Central memory CD8-positive, alpha-beta T cell (primary cell): ENCODE data around the gene CFDP1.

ENCODE experiments used
- ATAC-seq: fragments of 150-1000 bp; cut with Tn5 transposase; replicated peaks from 2 replicates; pipeline ENCODE4 v1.10.0; 2022; ENCODE audit warnings: mild to moderate bottlenecking, moderate FRiP score, moderate number of reproducible peaks; ENCODE audit not compliant: poor library complexity, severe bottlenecking; ENCODE audit errors: extremely low read depth
- DNase-seq, 2 donors: peaks; one replicate each; pipeline ENCODE4 v3.0.0; 2021; ENCODE audit warnings: low spot score in 2 of 2
- H3K27ac Mint-ChIP-seq: one replicate; pipeline ENCODE4 v1.8.0; 2022; ENCODE audit warnings: low read depth, mild to moderate bottlenecking, moderate library complexity, mixed read lengths
- H3K27me3 Mint-ChIP-seq: one replicate; pipeline ENCODE4 v1.8.0; 2022; ENCODE audit warnings: mixed read lengths
- H3K36me3 Mint-ChIP-seq: one replicate; pipeline ENCODE4 v1.8.0; 2022; ENCODE audit warnings: mild to moderate bottlenecking, moderate library complexity, mixed read lengths; ENCODE audit not compliant: insufficient read depth
- H3K4me1 Mint-ChIP-seq: one replicate; pipeline ENCODE4 v1.8.0; 2022; ENCODE audit warnings: mixed read lengths
- H3K4me3 Mint-ChIP-seq: one replicate; pipeline ENCODE4 v1.8.0; 2022; ENCODE audit warnings: mild to moderate bottlenecking, moderate library complexity, mixed read lengths
- H3K9me3 Mint-ChIP-seq: one replicate; pipeline ENCODE4 v1.8.0; 2022; ENCODE audit warnings: mixed read lengths

Gene CFDP1

DNA sequence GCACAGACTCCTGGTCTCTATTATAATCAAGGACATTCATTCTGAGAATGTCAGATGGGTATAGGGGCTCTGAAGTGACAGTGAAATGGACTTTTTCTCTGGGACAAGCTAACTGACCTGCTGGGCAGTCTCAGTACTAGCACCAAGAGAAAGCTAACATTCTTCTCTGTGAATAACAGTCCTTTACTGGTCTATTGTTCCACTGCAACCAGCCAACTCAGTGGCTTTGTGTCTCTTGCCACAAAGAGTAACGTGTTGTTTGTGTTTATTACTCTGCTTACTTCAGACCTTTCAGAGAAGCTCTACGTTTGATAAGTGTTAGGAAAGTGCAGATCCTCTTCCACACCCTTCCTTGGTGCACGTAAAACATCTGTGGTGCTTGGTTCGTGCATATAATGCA lies 120.4 kb downstream of the CFDP1 start:
- no peak for DNase-seq
- Mint-ChIP-seq H3K4me1 (peaks cover 6% of the 10 kb centered on the region), H3K9me3 (no peaks in the 10 kb centered on the region), H3K27ac (no peak overlapping the region), H3K36me3 (peaks cover 6% of the 10 kb centered on the region), H3K4me3 (no peak overlapping the region), H3K27me3 (no peaks in the 10 kb centered on the region)
- no peak for ATAC-seq

DNA sequence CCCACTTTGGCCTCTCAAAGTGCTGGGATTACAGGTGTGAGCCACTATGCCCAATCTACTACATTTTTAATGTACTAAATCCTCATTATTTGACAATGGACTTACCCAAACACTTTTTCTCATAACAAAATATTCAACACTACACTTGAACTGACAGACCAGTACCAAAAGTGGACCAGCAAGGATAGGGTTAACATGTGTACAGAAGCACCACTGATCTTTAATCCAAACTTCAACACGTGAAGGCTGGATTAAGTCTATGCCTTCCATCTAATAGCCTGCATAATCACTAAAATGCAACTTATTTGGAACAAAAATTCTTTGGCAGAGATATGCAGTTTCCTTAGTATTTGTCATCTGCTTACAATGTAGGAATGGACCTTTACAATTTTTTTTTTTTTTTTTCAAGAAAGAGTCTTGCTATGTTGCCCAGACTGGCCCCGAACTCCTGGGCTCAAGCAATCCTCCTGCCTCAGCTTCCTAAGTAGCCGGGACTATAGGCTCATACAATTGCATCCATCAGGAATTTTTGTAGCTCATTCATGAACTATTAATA lies 121.8 kb downstream of the CFDP1 start:
- ATAC-seq, result no peak
- Mint-ChIP-seq H3K27ac (no peak overlapping the region), H3K4me3 (no peak overlapping the region), H3K9me3 (no peaks in the 10 kb centered on the region), H3K27me3 (no peaks in the 10 kb centered on the region), H3K36me3 (peaks cover 6% of the 10 kb centered on the region), H3K4me1 (peaks cover 6% of the 10 kb centered on the region)
- DNase-seq, result no peak

GRCh38 chr16:75310541-75310940 lies 122.8 kb downstream of the CFDP1 start:
- H3K9me3 Mint-ChIP-seq, result no peaks in the 10 kb centered on the region
- no peak for DNase-seq
- H3K36me3 Mint-ChIP-seq, result peaks cover 6% of the 10 kb centered on the region
- H3K4me3 Mint-ChIP-seq, result no peak overlapping the region
- H3K27me3 Mint-ChIP-seq, result no peaks in the 10 kb centered on the region
- peaks cover 6% of the 10 kb centered on the region for H3K4me1 Mint-ChIP-seq
- ATAC-seq, result no peak
- H3K27ac Mint-ChIP-seq, result peak overlapping the region; percentile 42

GRCh38 chr16:75309899-75310430 lies 123.3 kb downstream of the CFDP1 start:
- H3K36me3 Mint-ChIP-seq, result peaks cover 7% of the 10 kb centered on the region
- no peak for ATAC-seq
- peaks cover 6% of the 10 kb centered on the region for H3K4me1 Mint-ChIP-seq

DNA sequence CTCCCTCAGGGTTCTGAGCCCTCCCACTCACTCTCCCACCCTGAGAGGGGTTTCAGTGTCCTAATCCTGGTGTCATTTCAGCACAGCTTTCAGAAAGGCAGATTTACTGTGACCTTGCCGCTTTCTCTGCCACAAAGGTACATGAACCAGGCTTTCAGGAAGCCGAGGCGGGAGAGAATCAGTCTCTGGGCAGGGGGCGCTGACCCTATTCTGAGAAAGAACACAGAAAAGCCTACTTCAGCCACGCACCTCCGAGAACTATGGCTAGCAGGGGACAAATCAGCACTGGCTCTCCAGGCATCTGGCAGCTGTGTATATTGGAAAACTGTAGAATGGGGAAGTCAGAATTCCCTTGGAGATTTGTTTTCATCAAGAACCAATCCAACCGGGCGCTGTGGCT lies 124.1 kb downstream of the CFDP1 start:
- no peaks in the 10 kb centered on the region for H3K27me3 Mint-ChIP-seq

More at GRCh38 chr16:75309899-75310430, 123.3 kb downstream of the CFDP1 start:
- Mint-ChIP-seq H3K4me3 (no peak overlapping the region), H3K9me3 (no peaks in the 10 kb centered on the region), H3K27me3 (no peaks in the 10 kb centered on the region), H3K27ac (peak overlapping the region; percentile 42)
- no peak for DNase-seq

DNA sequence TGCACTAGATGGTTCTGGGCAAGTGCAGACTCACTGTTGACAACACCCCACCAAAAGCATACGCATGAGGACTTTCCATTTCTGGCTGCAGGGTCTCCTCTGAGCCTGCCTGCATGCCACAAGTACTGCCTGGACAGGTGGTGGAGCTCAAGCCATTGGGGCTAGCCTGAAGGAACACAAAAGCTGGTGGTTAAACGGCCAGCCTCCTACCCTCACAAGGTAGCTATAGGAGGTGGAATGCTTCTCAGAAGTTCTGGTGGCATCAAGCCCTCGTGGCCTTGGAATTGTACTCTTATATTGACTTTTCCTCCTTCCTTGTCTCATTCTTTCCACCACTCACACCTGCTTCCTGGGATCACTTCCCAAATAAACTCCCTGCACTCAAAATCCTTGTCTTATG lies 125.3 kb downstream of the CFDP1 start:
- no peak overlapping the region for H3K27ac Mint-ChIP-seq
- no peaks in the 10 kb centered on the region for H3K9me3 Mint-ChIP-seq
- ATAC-seq (no peak), DNase-seq (no peak)
- peaks cover 6% of the 10 kb centered on the region for H3K4me1 Mint-ChIP-seq
- peaks cover 14% of the 10 kb centered on the region for H3K36me3 Mint-ChIP-seq
- no peak overlapping the region for H3K4me3 Mint-ChIP-seq
- H3K27me3 Mint-ChIP-seq, result no peaks in the 10 kb centered on the region

More for the DNA sequence above, 124.1 kb downstream of the CFDP1 start:
- H3K4me1 Mint-ChIP-seq, result peaks cover 6% of the 10 kb centered on the region
- no peak overlapping the region for H3K27ac Mint-ChIP-seq
- peaks cover 12% of the 10 kb centered on the region for H3K36me3 Mint-ChIP-seq
- ATAC-seq (no peak), DNase-seq (no peak)
- H3K9me3 Mint-ChIP-seq, result no peaks in the 10 kb centered on the region
- no peak overlapping the region for H3K4me3 Mint-ChIP-seq

DNA sequence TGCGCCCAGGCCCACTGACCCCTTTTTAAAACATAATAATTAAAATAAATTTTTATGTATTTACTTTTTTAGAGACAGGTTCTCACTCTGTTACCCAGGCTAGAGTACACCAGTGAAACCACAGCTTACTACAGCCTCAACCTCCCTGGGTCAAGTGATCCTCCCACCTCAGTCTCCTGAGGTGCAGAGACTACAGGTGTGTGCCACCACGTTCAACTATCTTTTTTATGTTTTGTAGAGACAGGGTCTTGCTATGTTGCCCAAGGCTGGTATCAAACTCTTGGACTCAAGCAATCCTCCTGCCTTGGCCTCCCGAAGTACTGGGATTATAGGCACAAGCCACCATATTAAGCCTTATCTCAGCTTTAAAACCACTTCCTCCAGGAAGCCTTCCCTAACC lies 125.8 kb downstream of the CFDP1 start:
- H3K4me3 Mint-ChIP-seq, result no peak overlapping the region
- no peak overlapping the region for H3K27ac Mint-ChIP-seq
- no peaks in the 10 kb centered on the region for H3K9me3 Mint-ChIP-seq
- peaks cover 11% of the 10 kb centered on the region for H3K36me3 Mint-ChIP-seq
- no peaks in the 10 kb centered on the region for H3K27me3 Mint-ChIP-seq
- H3K4me1 Mint-ChIP-seq, result peaks cover 6% of the 10 kb centered on the region
- DNase-seq (no peak), ATAC-seq (no peak)

- no peak overlapping the region for H3K27ac Mint-ChIP-seq
These were observed 127.1 kb downstream of the CFDP1 start for GRCh38 chr16:75306099-75306762.

DNA sequence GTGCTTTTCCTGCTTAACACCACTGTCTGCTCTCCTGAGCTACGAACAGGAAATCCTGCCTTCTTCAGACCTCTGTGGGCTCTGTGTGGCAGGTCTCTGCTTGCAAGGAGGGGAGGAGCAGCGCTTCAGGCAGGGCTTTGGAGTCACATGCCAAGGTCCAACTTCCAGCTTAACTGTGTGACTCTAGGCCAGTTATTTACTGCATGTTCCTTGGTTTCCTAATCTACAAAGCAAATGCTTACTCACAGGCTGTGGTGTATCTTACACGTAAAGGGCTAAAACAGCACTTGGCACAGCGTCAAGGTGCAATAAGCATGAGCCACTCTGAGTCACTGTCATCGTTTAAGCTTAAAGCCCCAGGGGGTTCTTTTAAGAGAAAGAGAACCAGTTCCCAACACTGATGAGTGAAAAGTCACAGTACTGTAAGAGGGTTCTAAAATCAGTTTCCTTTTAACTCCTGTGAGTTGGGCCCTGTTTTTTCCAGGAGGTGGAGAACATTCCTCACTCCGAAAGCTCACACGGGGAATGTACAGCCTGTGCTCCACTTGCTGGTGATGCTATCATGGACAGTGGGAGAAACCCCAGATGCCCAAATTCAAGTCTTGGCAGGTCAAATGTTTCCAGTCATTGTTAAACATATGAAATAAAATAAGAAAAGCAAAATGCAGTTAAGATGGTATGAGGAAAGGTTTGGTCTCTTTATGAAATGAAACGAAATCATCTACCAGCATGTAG lies 127.8 kb downstream of the CFDP1 start:
- no peak for ATAC-seq
- H3K27me3 Mint-ChIP-seq, result no peaks in the 10 kb centered on the region
- peaks cover 27% of the 10 kb centered on the region for H3K36me3 Mint-ChIP-seq
- H3K9me3 Mint-ChIP-seq, result no peaks in the 10 kb centered on the region
- DNase-seq, result no peak
- no peak overlapping the region for H3K4me3 Mint-ChIP-seq
- no peak overlapping the region for H3K27ac Mint-ChIP-seq
- peaks cover 6% of the 10 kb centered on the region for H3K4me1 Mint-ChIP-seq

More at GRCh38 chr16:75306099-75306762, 127.1 kb downstream of the CFDP1 start:
- H3K4me1 Mint-ChIP-seq, result peaks cover 6% of the 10 kb centered on the region
- H3K4me3 Mint-ChIP-seq, result no peak overlapping the region
- DNase-seq (no peak), ATAC-seq (no peak)
- peaks cover 24% of the 10 kb centered on the region for H3K36me3 Mint-ChIP-seq
- no peaks in the 10 kb centered on the region for H3K9me3 Mint-ChIP-seq
- H3K27me3 Mint-ChIP-seq, result no peaks in the 10 kb centered on the region

DNA sequence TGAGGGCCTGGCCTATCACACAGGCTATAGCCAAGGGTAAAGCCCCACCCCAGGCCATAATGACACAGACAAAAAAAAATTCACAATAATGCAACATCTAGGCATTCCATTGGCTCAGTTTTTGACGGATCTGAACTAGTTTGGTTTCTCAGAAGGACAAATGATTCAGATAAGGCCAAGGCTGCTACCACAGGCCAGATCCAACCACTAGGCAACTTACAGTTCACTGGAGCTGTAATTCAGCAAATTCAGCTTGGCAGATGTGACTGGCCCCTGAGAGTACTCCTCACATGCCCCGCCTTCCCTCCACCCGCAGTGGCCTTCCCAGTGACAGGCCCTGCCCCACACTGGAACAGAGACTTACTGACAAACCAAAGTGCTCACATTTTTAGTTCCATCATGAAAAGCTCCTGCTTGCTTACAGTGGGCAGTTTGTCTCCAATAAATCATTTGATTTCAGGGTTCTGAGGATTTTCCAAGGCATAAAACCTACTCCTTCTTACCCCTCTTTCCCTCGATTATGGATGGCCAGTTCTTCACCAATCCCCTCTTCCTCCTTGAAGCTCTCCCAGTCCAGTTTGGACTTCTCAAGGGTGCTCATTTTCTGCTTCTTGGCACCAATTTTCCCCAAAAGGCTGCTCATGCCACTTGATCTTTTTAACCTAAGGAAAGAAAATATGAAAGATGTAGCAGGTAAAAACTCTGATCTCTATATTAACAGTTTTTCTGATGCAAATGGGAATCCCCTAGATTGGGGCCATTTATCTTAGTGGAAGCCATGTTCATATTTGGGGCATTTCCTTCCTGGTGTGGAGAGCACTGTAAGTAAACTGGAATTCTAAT lies 128.6 kb downstream of the CFDP1 start:
- ATAC-seq (no peak), DNase-seq (no peak)
- Mint-ChIP-seq H3K4me1 (no peaks in the 10 kb centered on the region), H3K4me3 (no peak overlapping the region), H3K27ac (no peak overlapping the region), H3K9me3 (no peaks in the 10 kb centered on the region), H3K36me3 (peaks cover 30% of the 10 kb centered on the region), H3K27me3 (no peaks in the 10 kb centered on the region)

DNA sequence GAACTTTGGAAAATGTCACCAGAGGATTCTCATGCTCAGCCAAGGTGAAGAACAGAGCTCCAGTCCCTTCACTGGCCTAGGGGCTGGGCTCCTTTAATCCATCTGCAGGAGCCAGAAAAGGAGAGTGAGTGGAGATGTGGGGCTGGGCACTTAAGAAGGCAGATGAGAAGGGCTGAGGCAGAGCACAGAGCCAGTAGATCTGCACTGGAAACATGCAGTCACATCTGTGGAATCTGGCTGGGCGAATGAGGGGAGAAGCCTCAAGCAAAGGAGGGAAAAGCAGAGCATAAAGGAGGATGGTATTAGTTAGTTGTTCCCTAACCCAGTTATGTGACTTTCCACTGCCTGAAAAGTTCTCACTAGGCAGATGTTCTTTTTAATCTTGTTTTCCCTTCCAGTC lies 131.5 kb downstream of the CFDP1 start:
- Mint-ChIP-seq H3K27ac (no peak overlapping the region), H3K4me3 (no peak overlapping the region), H3K27me3 (no peaks in the 10 kb centered on the region), H3K9me3 (no peaks in the 10 kb centered on the region), H3K4me1 (no peaks in the 10 kb centered on the region), H3K36me3 (peaks cover 29% of the 10 kb centered on the region)
- ATAC-seq (no peak), DNase-seq (no peak)

GRCh38 chr16:75298267-75298666 lies 135.0 kb downstream of the CFDP1 start:
- ATAC-seq (no peak), DNase-seq (no peak)
- H3K4me3 Mint-ChIP-seq, result no peak overlapping the region
- H3K9me3 Mint-ChIP-seq, result no peaks in the 10 kb centered on the region
- no peaks in the 10 kb centered on the region for H3K4me1 Mint-ChIP-seq
- no peaks in the 10 kb centered on the region for H3K27me3 Mint-ChIP-seq
- H3K36me3 Mint-ChIP-seq, result peaks cover 22% of the 10 kb centered on the region
- no peak overlapping the region for H3K27ac Mint-ChIP-seq
